Measurements from ENCODE around the gene NT5C1B. TPM values are rescaled to one million over a fixed set of nuclear protein-coding genes. Genes with fewer than 3 reads are reported as not detected.

NT5C1B gene
- polyA plus RNA-seq, 12 donors: 0.19 to 0.69 (median 0.40) TPM; not detected in 2

DNA sequence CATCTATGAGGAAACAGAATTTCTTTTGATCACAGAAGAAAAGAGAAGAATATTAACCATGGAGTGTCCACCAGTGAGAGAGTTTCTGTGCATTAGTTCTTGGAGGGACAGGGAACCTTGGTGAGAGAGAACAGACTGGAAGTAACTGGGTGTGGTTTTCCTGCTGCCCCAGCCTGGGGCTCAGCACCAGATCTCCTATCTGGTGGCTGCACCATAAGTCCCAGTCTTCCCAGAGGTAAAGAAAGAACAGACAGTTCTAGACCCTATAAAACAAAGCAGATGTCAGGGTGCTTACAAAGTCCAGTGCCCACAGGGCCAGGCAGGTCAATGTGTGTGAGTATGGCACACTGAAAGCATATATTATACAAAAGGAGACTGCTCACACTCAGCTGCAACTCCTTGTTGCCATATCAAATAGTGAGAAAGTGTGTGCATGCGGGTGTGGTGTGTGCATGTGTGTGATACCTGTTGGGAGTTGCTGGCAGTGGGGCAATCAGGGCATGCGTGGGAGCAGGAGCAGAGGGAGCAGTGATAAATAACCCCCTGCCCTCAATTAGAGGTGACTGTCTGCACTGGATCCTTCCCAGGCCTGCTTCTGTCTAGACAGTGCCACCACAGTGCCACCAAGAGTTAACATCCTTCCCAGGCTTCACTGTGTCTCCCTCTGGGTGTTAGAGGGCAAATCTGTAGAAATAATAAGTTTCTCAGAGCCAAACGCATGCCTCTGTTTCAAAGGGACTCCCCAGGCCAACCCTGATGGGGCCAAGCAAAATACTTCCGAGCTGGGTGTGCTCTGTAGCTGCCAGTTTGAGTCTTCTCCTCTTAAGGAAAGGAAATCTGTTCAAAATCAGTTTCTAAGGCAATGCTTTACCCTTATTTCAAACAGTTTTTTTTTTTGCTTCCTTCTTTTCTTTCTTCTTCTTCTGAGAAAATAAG, 74.6 kb downstream of the NT5C1B start:
- DNase-seq: no peak

Other genes with a start within 250 kb of the NT5C1B start
- 10 to 100 TPM in 10 of 12 donors, 1 to 10 TPM in 1, not detected in 1; 9.3 to 33.0 (median 26.1) TPM for gene RDH14, start 28.9 kb downstream of the NT5C1B start, polyA plus RNA-seq (ENCODE audit: insufficient read length in 12 of 12)

Measured in muscle of arm (tissue), 12 donors.